Endothelial cell (in vitro differentiated cells): ENCODE measurements around the gene TANGO6. TPM values are rescaled to one million over a fixed set of nuclear protein-coding genes. Genes with fewer than 3 reads are reported as not detected.

Source experiments
- DNase-seq: peaks from one replicate; pipeline ENCODE4 v3.0.0; 2021; ENCODE audit warnings: low spot score
- H3K27ac Mint-ChIP-seq: one replicate; pipeline ENCODE4 v1.8.0; 2021; ENCODE audit warnings: mixed read lengths, inconsistent platforms; ENCODE audit not compliant: unreplicated experiment
- H3K27me3 Mint-ChIP-seq: one replicate; pipeline ENCODE4 v1.8.0; 2021; ENCODE audit warnings: mild to moderate bottlenecking, moderate library complexity, mixed read lengths, inconsistent platforms; ENCODE audit not compliant: unreplicated experiment
- H3K36me3 Mint-ChIP-seq: one replicate; pipeline ENCODE4 v1.8.0; 2021; ENCODE audit warnings: mild to moderate bottlenecking, low read depth, mixed read lengths, inconsistent platforms; ENCODE audit not compliant: unreplicated experiment
- H3K4me1 Mint-ChIP-seq: one replicate; pipeline ENCODE4 v1.8.0; 2021; ENCODE audit warnings: mild to moderate bottlenecking, mixed read lengths, inconsistent platforms; ENCODE audit not compliant: unreplicated experiment
- H3K4me3 Mint-ChIP-seq: one replicate; pipeline ENCODE4 v1.8.0; 2021; ENCODE audit warnings: mild to moderate bottlenecking, mixed read lengths, inconsistent platforms; ENCODE audit not compliant: unreplicated experiment
- H3K9me3 Mint-ChIP-seq: one replicate; pipeline ENCODE4 v1.8.0; 2021; ENCODE audit warnings: mixed read lengths, inconsistent platforms; ENCODE audit not compliant: unreplicated experiment
- total RNA-seq: library from RNA; stranded (reverse); fragmentation: NEBNext Ultra II Directional; extraction: Animal tissue kit (Norgen Biotek cat#: 25700); gene quantifications from one replicate; pipeline ENCODE4 v1.2.1, GENCODE V29; 2021; ENCODE audit not compliant: unreplicated experiment
- TF ChIP-seq, protein P1 (sequence below): fragments of 200-600 bp; sonication (generic); IDR thresholded peaks from one replicate; pipeline ENCODE4 v1.5.0; 2021; ENCODE audit warnings: antibody characterized with exemption; ENCODE audit not compliant: unreplicated experiment

Gene TANGO6
- total RNA-seq, 1 donor from 2014 or later: 10.4 TPM

GRCh38 chr16:68992521-68992920 lies 149.2 kb downstream of the TANGO6 start:
- Mint-ChIP-seq H3K27ac (no peak overlapping the region), H3K4me1 (no peaks in the 10 kb centered on the region), H3K4me3 (no peak overlapping the region), H3K36me3 (no peaks in the 10 kb centered on the region), H3K9me3 (no peaks in the 10 kb centered on the region), H3K27me3 (no peaks in the 10 kb centered on the region)
- TF ChIP-seq, protein P1, sequence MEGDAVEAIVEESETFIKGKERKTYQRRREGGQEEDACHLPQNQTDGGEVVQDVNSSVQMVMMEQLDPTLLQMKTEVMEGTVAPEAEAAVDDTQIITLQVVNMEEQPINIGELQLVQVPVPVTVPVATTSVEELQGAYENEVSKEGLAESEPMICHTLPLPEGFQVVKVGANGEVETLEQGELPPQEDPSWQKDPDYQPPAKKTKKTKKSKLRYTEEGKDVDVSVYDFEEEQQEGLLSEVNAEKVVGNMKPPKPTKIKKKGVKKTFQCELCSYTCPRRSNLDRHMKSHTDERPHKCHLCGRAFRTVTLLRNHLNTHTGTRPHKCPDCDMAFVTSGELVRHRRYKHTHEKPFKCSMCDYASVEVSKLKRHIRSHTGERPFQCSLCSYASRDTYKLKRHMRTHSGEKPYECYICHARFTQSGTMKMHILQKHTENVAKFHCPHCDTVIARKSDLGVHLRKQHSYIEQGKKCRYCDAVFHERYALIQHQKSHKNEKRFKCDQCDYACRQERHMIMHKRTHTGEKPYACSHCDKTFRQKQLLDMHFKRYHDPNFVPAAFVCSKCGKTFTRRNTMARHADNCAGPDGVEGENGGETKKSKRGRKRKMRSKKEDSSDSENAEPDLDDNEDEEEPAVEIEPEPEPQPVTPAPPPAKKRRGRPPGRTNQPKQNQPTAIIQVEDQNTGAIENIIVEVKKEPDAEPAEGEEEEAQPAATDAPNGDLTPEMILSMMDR: no peak
- no peak for DNase-seq

DNA sequence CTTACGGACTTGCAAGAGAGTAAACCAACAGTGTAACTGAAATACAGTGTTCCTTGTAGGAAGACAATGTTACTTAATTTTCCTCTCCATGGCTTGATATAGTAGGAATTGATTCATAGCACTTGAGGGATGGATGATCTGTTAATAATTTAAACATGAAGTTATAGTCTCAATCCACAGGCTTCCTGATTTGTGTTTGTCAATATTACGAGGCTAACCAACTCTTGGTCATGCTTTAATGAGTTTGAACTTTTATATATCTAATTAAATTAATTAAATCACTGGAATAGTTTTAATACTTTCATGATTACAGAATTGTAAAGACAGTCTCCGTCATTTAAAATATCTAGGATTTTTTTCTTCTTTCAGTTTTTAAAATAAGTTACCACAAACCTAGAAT lies 150.1 kb downstream of the TANGO6 start:
- no peak for DNase-seq
- Mint-ChIP-seq H3K27me3 (no peaks in the 10 kb centered on the region), H3K4me3 (no peak overlapping the region), H3K36me3 (no peaks in the 10 kb centered on the region), H3K4me1 (no peaks in the 10 kb centered on the region), H3K9me3 (no peaks in the 10 kb centered on the region), H3K27ac (no peak overlapping the region)
- TF ChIP-seq, protein P1: no peak

DNA sequence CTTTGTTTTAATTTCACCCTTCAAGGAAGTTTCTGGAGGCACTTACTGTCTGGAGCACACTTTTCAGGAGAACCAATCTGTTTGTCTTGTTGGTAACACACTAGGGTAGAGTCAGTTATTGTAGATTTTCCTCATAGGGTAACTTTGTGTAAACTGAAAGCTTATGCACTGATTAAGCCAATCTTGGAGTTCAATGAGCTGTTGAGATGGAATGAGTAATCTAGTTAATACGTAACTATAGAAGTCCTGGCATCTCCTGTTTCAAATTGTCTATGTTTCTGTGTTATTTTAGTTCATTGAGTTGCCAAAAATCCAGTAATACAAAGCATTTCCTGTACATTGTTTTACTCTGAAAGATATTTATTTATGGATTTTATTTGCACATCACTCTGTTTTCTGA lies 150.6 kb downstream of the TANGO6 start:
- Mint-ChIP-seq H3K27ac (no peak overlapping the region), H3K4me3 (no peak overlapping the region), H3K9me3 (no peaks in the 10 kb centered on the region), H3K36me3 (no peaks in the 10 kb centered on the region), H3K27me3 (no peaks in the 10 kb centered on the region), H3K4me1 (no peaks in the 10 kb centered on the region)
- TF ChIP-seq, protein P1: no peak
- no peak for DNase-seq

- Mint-ChIP-seq H3K36me3 (no peaks in the 10 kb centered on the region), H3K27ac (no peak overlapping the region), H3K27me3 (no peaks in the 10 kb centered on the region), H3K9me3 (no peaks in the 10 kb centered on the region), H3K4me1 (no peaks in the 10 kb centered on the region), H3K4me3 (no peak overlapping the region)
- no peak for DNase-seq
- TF ChIP-seq, protein P1: no peak
Measured at GRCh38 chr16:68994324-68994723, 151.0 kb downstream of the TANGO6 start.

- Mint-ChIP-seq H3K27ac (no peak overlapping the region), H3K36me3 (no peaks in the 10 kb centered on the region), H3K27me3 (no peaks in the 10 kb centered on the region), H3K4me3 (no peak overlapping the region), H3K4me1 (no peaks in the 10 kb centered on the region), H3K9me3 (no peaks in the 10 kb centered on the region)
- TF ChIP-seq, protein P1: peak; percentile 55
- DNase-seq: peak; percentile 7
Measured at GRCh38 chr16:68995011-68995504, 151.7 kb downstream of the TANGO6 start.
